ENCODE data around the gene CASTOR1. TPM values are rescaled to one million over a fixed set of nuclear protein-coding genes. Genes with fewer than 3 reads are reported as not detected.
A peak's percentile ranks its signal among the peaks of the same experiment; 100 is the strongest.

The CASTOR1 gene
- total RNA-seq, 2 donors from 2014 or later, result 6.2 to 7.4 TPM

DNA sequence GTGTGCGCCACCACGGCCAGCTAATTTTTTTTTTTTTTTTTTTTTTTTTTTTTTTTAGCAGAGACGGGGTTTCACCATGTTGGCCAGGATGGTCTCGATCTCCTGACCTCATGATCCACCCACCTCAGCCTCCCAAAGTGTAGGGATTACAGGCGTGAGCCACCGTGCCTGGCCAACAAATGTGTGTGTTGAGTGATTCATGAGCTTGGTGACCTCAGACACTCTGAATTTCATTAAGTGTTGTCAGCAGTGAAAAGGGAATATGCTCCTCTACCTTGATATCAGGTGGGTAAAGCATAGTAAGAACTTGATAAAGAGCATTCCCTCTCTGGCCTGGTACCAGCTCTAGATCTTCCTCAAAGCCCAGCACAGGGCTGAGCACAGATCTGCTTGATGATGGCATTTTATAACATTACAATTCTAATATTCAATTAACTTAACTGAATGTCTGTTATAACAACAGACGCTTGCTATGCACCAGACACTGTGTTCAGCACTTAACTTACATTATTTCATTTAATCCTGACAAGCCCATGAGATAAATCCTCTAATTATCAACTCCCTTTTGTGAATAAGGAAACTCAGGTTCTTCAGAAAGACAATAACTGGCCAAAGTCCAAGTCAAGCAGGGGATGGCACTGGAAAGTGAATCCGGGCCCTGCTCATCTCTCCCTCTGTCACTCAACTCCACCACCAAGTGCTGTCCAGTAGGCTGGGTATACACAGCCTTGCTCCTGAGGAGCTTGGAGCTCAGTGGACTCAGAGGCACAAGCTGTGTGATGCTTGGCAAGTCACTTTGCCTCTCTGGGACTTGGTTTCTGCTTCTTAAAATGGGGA lies 24.4 kb upstream of the CASTOR1 start:
- Mint-ChIP-seq H3K27ac (peak overlapping the region; percentile 82), H3K4me1 (ENCODE audit: low read depth) (peaks cover 93% of the 10 kb centered on the region), H3K9me3 (no peaks in the 10 kb centered on the region), H3K27me3 (ENCODE audit: low read depth) (no peaks in the 10 kb centered on the region), H3K4me3 (peak overlapping the region; percentile 39 to 65), H3K36me3 (ENCODE audit: insufficient read depth in 2 of 2) (peaks cover 5 to 10% of the 10 kb centered on the region in 2 donors)
- DNase-seq, result no peak
- ATAC-seq (replicated peaks in 1 of 2), result no peak

DNA sequence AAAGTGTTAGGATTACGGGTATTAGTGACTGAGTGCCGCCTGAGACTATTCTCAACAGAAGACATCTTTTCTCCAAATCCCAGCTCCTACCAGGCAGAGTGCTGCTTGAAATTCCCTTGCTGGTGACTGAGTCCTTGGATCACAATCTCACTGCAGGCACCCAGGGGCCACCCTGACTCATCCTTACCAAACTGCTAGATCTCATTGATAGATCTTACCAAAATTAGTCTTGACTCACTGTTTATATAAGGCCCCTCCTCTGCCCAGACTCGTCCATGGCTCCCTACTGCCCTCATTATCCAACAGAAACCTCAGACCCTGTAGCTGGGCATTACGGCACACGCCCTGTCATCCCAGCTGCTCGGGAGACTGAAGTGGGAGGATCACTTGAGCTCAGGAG lies 22.7 kb upstream of the CASTOR1 start:
- no peaks in the 10 kb centered on the region for H3K9me3 Mint-ChIP-seq
- H3K27me3 Mint-ChIP-seq (ENCODE audit: low read depth), result no peaks in the 10 kb centered on the region
- peak overlapping the region; percentile 21 to 33 for H3K4me3 Mint-ChIP-seq
- peak; percentile 51 to 54 for ATAC-seq (replicated peaks in 1 of 2)
- peak overlapping the region; percentile 64 for H3K27ac Mint-ChIP-seq
- no peak for DNase-seq
- H3K36me3 Mint-ChIP-seq (ENCODE audit: insufficient read depth in 2 of 2), result peaks cover 5 to 10% of the 10 kb centered on the region in 2 donors
- peaks cover 94% of the 10 kb centered on the region for H3K4me1 Mint-ChIP-seq (ENCODE audit: low read depth)

DNA sequence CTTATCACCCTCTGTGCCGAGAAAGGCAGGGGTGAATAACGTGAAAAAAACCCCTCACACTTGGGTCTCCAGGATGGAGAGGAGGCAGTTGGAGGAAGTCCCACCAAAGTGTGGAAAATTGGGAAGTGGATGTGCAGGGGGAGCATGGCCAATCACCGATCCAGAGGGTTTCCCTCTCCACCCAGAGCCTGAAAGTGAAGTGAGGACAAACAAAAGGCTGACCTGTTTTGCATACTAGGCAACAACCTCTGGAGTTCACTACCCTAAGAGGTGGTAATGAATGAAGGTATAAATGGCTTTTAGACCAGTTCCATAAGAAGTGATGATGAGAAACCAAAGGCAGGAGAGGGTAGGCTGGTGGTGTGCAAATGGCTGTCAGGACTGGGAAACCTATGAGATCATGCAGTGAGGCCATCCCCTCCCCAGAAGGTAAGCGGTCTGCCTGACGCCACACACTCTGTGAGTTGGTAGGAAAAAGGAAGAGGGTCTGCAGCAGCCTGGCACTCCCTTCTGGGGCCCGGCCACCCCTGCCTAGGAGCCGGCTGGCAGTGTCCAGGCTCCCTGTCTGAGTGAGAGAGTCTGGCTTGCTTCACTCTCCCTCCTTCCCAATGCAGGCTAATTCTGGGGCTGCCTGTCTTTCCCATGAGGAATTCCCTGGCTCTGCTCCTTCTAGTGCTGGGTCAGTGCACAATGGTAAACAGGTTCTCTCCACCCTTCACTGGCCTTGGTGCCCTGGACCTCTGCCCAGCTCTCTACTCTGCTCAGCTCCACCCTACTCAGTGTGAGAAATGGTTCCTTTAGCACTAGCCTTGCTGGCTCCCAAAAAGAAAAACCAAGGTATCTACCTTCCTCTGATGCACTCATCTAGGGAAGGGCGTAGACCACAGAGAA lies 21.8 kb upstream of the CASTOR1 start:
- peak overlapping the region; percentile 23 to 33 for H3K4me3 Mint-ChIP-seq
- DNase-seq (no peak), ATAC-seq (replicated peaks in 1 of 2) (no peak)
- peak overlapping the region; percentile 78 for H3K27ac Mint-ChIP-seq
- peaks cover 97% of the 10 kb centered on the region for H3K4me1 Mint-ChIP-seq (ENCODE audit: low read depth)
- no peaks in the 10 kb centered on the region for H3K9me3 Mint-ChIP-seq
- peaks cover 5 to 10% of the 10 kb centered on the region in 2 donors for H3K36me3 Mint-ChIP-seq (ENCODE audit: insufficient read depth in 2 of 2)
- H3K27me3 Mint-ChIP-seq (ENCODE audit: low read depth), result no peaks in the 10 kb centered on the region

DNA sequence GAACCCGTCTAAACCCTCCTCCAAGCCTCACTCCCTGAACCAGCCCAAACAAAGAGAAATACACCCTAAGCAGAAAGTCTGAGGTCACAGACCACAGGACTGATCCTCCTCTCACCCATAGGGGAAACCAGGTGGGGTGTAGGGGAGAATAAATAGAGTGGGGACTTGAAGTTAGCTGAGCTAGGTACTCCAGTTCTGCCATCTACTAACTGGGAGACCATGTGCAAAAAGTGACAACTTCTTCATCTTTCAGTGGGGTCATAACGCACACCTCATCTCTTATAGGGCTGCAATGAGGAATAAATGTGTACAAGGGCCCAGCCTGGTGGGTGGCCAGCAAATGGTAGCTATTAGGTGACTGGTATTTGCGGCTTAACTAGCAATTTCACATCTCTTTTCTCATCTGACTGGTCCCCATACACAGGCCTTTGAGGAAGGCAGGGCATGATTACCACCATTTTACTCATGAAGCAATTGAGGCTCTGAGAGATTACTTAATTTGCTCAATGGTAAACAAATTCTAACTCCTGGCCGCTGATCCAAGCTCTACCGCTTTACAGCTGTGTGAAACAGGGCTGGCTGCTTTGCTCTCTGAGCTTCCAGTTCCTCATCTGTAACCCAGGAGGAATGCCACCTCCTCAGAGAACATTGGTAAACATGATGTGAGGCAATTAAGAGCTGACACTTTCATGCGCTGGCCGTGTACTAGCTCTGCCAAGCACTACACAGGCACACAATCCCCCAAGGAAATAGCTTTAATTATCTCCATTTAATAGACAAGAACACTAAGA lies 20.8 kb upstream of the CASTOR1 start:
- Mint-ChIP-seq H3K27ac (peak overlapping the region; percentile 78), H3K36me3 (ENCODE audit: insufficient read depth in 2 of 2) (peaks cover 5 to 10% of the 10 kb centered on the region in 2 donors), H3K9me3 (no peaks in the 10 kb centered on the region), H3K4me3 (peak overlapping the region; percentile 23 to 68), H3K4me1 (ENCODE audit: low read depth) (peaks cover 97% of the 10 kb centered on the region), H3K27me3 (ENCODE audit: low read depth) (no peaks in the 10 kb centered on the region)
- no peak for DNase-seq
- ATAC-seq (replicated peaks in 1 of 2), result peak; percentile 29 to 47

DNA sequence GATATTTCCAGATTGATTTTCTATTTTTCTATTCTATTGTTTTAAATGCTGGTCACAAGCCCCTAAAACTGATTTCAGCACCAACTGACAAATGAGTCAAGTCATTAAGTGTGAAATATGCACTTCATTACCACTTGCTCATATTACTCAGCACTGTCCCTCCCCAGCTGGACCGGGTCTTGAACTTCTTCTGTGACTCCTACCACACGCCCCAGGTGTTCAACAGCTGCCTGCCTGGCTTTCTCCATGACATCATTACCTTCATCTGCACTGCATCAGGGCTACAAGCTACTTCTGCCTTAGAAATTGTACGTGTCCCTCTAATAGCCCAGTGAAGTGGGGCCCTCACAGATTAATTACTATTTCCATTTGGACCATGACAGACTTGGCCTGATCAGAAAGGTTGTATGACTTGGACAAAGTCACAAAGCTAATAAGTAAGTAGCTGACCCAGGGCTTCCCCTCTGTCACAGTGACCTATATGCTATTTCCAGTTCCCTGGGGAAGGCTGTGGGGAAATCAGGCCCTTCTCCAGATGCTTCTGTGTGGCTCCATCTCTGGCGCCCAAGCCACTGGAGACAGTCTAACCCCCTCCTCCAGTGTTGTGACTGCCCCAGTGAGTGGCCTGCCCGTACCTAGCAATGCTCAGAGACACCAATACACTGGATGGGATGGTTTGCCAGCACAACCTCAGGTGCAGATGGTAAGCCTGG lies 19.4 kb upstream of the CASTOR1 start:
- Mint-ChIP-seq H3K9me3 (no peaks in the 10 kb centered on the region), H3K27me3 (ENCODE audit: low read depth) (no peaks in the 10 kb centered on the region), H3K4me1 (ENCODE audit: low read depth) (peaks cover 97% of the 10 kb centered on the region), H3K36me3 (ENCODE audit: insufficient read depth in 2 of 2) (peaks cover 6 to 7% of the 10 kb centered on the region in 2 donors), H3K27ac (peak overlapping the region; percentile 94), H3K4me3 (peak overlapping the region in 1 of 2 donors; percentile 29)
- ATAC-seq (replicated peaks in 1 of 2) (no peak), DNase-seq (no peak)

DNA sequence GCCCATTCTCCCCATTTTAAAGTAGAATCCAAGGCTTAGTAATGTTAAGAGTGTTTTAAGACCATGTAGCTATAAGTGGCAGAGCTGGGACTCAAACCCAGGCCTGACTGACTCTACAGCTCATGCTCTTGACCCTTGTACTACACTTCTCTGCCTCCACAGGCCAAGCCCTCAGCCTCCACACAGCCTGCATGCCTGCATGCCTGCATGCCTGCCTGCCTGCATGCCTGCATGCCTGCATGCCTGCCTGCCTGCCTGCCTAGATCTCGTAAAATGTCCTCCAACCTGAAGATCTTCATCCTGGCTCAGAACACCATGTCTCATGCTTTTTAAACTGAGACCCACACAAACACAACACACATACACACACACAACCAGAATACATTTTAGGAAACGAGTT lies 18.8 kb upstream of the CASTOR1 start:
- DNase-seq (no peak), ATAC-seq (replicated peaks in 1 of 2) (no peak)
- H3K9me3 Mint-ChIP-seq, result no peaks in the 10 kb centered on the region
- H3K4me3 Mint-ChIP-seq, result peak overlapping the region; percentile 1 to 29
- peaks cover 8% of the 10 kb centered on the region in 2 donors for H3K36me3 Mint-ChIP-seq (ENCODE audit: insufficient read depth in 2 of 2)
- H3K27ac Mint-ChIP-seq, result peak overlapping the region; percentile 94
- peaks cover 100% of the 10 kb centered on the region for H3K4me1 Mint-ChIP-seq (ENCODE audit: low read depth)
- no peaks in the 10 kb centered on the region for H3K27me3 Mint-ChIP-seq (ENCODE audit: low read depth)

DNA sequence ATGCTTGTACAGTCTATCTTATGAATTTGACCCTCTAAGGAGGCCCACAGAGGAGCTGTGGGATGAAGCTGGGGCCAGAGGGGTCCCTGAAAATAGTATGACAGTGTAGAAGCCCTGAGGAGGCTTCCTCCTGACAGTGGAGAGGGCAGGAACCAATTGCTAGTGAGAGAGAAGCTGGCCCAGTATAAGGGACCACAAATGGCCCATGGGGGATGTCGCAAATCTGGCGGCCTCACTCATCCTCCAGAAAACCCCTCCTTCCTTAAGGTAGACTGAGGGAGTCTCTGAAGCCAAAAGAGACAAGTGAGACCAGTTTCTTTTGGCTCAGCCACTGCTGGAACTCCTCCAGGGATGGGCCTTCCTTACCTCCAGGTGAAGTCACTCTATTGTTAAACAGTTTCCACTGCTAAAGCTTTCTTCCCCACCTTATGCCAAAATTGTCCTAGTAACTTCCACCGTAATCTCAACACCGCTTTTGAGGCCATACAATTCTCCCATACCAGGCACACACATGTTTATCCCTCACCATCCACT lies 17.8 kb upstream of the CASTOR1 start:
- Mint-ChIP-seq H3K27ac (peak overlapping the region; percentile 94), H3K4me3 (peak overlapping the region; percentile 69 to 84), H3K4me1 (ENCODE audit: low read depth) (peaks cover 100% of the 10 kb centered on the region), H3K36me3 (ENCODE audit: insufficient read depth in 2 of 2) (peaks cover 5 to 8% of the 10 kb centered on the region in 2 donors), H3K9me3 (no peaks in the 10 kb centered on the region), H3K27me3 (ENCODE audit: low read depth) (no peaks in the 10 kb centered on the region)
- DNase-seq, result no peak
- ATAC-seq (replicated peaks in 1 of 2), result no peak

DNA sequence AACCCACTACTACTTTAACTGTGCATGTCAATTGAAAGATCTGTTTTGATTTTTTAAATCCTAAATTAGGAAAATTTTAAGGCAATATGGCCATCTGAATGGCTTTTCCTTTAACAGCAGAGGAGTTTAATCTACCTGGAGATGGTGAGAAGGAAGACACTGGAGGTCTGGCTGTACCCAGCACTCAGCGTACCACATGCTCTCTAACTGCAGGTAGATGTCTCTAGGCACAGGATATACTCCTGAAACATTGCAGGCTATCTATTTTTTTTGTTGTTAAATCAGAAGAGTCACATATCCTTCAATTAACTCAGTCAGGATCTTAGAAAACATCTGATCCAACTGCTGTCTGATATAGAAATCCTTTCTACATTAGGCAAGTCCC lies 17.3 kb upstream of the CASTOR1 start:
- Mint-ChIP-seq H3K27me3 (ENCODE audit: low read depth) (no peaks in the 10 kb centered on the region), H3K4me3 (peak overlapping the region; percentile 69 to 84), H3K27ac (peak overlapping the region; percentile 94), H3K9me3 (no peaks in the 10 kb centered on the region), H3K4me1 (ENCODE audit: low read depth) (peaks cover 100% of the 10 kb centered on the region), H3K36me3 (ENCODE audit: insufficient read depth in 2 of 2) (peaks cover 5 to 8% of the 10 kb centered on the region in 2 donors)
- no peak for ATAC-seq (replicated peaks in 1 of 2)
- DNase-seq, result no peak

DNA sequence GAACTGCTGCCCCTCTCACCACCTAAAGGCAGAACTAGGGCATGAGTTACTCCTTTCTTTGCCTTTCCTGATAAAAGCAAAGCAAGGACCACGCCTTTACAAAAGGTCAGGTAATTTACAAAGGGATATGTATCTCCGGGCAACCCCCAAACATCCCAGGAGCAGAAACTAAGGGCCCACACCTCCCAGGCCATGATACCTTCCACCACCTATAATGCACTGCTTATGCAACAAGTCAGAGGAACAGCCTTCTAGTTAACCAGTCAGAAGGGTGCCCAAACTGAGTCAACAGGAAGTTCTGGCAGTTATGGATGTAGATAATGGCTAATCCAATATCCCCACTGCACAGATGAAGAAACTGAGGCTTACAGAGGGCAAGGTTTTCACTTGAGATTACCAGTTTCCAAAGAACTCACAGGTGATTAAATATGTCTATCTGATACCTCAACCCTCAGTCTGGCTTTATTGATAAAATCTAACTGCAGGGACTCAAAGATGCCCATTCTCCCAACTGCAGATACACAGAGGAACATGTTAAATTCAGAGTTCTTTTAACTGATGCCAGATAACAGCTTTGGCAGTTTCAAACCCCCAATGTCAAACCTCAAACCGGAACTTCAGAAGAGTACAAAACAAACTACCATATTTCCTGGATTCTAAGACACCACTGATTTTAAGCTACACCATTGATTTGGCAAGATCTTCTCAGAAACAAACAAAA lies 16.8 kb upstream of the CASTOR1 start:
- ATAC-seq (replicated peaks in 1 of 2) (peak; percentile 70), DNase-seq (no peak)
- Mint-ChIP-seq H3K27ac (peak overlapping the region; percentile 94), H3K4me1 (ENCODE audit: low read depth) (peaks cover 100% of the 10 kb centered on the region), H3K4me3 (peak overlapping the region; percentile 69 to 84), H3K27me3 (ENCODE audit: low read depth) (no peaks in the 10 kb centered on the region), H3K9me3 (no peaks in the 10 kb centered on the region), H3K36me3 (ENCODE audit: insufficient read depth in 2 of 2) (peaks cover 8% of the 10 kb centered on the region in 2 donors)

DNA sequence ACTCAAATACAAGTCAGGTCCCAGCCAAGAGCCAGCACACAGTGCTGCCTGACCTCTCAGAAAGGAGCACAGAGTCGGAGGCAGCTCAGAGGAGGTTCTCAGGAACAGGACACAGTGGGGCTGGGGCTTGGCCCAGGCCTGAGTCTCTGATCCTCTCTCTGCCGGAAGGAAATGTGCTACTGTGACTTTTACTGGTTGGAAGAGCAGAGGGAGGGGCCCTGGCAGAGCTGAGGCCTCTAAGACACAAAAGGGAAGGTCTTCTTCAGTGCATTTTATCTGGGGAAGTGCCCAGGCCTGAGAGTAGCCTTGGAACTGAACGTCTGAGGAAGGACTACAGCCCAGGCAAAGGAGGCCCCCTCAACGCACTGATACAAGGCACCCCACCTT lies 16.2 kb upstream of the CASTOR1 start:
- H3K4me3 Mint-ChIP-seq, result peak overlapping the region; percentile 69 to 84

DNA sequence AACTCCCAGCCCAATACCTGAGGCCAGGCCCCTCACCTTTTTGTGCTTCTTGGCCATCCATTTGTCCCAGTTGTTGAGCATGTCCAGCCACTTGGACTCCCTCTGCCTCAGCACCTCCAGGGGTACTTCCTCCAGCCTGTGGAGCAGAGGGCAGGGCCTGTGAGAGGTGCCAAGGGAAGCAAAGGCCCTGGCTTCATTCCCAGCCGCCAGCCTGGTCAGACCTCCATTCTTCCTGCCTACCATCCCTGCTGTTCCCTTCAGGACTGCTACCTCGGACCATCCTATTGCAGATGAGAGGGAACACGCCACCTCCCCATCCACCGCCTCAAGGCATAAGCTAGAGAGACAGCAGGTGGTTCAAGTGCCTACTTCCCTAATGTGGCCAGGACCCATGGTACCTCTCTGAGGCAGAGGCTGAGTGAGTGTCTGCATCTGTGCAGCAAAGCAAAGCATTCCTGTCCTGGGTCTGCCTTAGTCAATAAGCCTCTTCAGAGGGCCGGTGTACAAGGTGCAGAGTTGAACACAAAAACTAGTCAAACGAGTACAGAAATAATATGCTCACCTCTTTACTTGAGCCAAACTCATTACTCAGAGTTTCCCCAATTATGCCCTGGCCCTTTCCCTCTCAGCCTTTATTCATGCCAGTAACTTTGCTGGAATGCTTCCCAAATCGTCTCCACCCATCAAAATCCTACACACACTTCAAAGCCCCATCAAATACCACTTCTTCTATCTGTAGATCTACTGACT lies 15.4 kb upstream of the CASTOR1 start:
- peak overlapping the region; percentile 69 to 84 for H3K4me3 Mint-ChIP-seq
- no peak for DNase-seq
- H3K9me3 Mint-ChIP-seq, result no peaks in the 10 kb centered on the region
- ATAC-seq (replicated peaks in 1 of 2), result no peak
- H3K27me3 Mint-ChIP-seq (ENCODE audit: low read depth), result no peaks in the 10 kb centered on the region
- H3K4me1 Mint-ChIP-seq (ENCODE audit: low read depth), result peaks cover 90% of the 10 kb centered on the region
- peak overlapping the region; percentile 94 for H3K27ac Mint-ChIP-seq
- peaks cover 8% of the 10 kb centered on the region in 2 donors for H3K36me3 Mint-ChIP-seq (ENCODE audit: insufficient read depth in 2 of 2)

More for the DNA sequence above, 16.2 kb upstream of the CASTOR1 start:
- DNase-seq (peak; percentile 49 to 68), ATAC-seq (replicated peaks in 1 of 2) (peak; percentile 80 to 83)
- H3K4me1 Mint-ChIP-seq (ENCODE audit: low read depth), result peaks cover 98% of the 10 kb centered on the region
- no peaks in the 10 kb centered on the region for H3K9me3 Mint-ChIP-seq
- peaks cover 8% of the 10 kb centered on the region in 2 donors for H3K36me3 Mint-ChIP-seq (ENCODE audit: insufficient read depth in 2 of 2)
- H3K27me3 Mint-ChIP-seq (ENCODE audit: low read depth), result no peaks in the 10 kb centered on the region
- peak overlapping the region; percentile 94 for H3K27ac Mint-ChIP-seq

Measured in activated T-cell treated with anti-CD3 and anti-CD28 coated beads, Interleukin-2, amount 50 U/mL, for 72 hours (primary cell).